HepG2 (cell line): Measurements from ENCODE around the gene RLN3. TPM values are rescaled to one million over a fixed set of nuclear protein-coding genes. Genes with fewer than 3 reads are reported as not detected.

ENCODE experiments used
- ATAC-seq: fragments of 200-7000 bp; cut with Tn5 transposase; 3 replicates; pipeline ENCODE4 v1.9.1; 2020; ENCODE audit warnings: mild to moderate bottlenecking, moderate library complexity
- BruUV-seq: library from RNA; stranded (reverse); fragments of 400-500 nt; replicated peaks from 2 replicates; lab custom pipeline; 2021; lab: Mats Ljungman, UMichigan
- CTCF ChIA-PET: fragments of 300-600 bp; formaldehyde crosslinking; extraction: SDS; loops from one replicate; lab custom pipeline; 2021; ENCODE audit warnings: low total read pairs, inconsistent platforms, low intra/inter-chr PET ratio; lab: Yijun Ruan, JAX
- POLR2A ChIA-PET: fragments of 350-600 bp; sonication (Branson Sonifier 250); formaldehyde crosslinking; loops from one replicate; lab custom pipeline; 2020; ENCODE audit warnings: antibody characterized with exemption, inconsistent platforms; lab: Yijun Ruan, JAX
- DNase-seq: peaks from one replicate; pipeline ENCODE4 v3.0.0-alpha.2; 2015; ENCODE audit warnings: low spot score
- FAIRE-seq: peaks from 3 replicates; lab custom pipeline; 2011; peaks lifted over from hg19 to GRCh38; lab: Jason Lieb, UNC
- H2AFZ ChIP-seq: one replicate; pipeline ENCODE4 v1.6.1; 2011; ENCODE audit warnings: low read length, inconsistent platforms
- H3K27ac ChIP-seq: fragments of 300-600 bp; 3 replicates; pipeline ENCODE4 v1.8.0; 2011; ENCODE audit warnings: mixed run types, mild to moderate bottlenecking, mixed read lengths, low read length, inconsistent platforms; ENCODE audit not compliant: insufficient read depth; ENCODE audit errors: extremely low read length
- H3K27me3 ChIP-seq, 2 experiments: fragments of 200-600 bp in 1 of 2; 2 replicates in 1 of 2; 3 replicates in 1 of 2; pipeline versions ENCODE4 v1.6.0 to v1.8.0; 2011; ENCODE audit warnings: low read length in 2 of 2, mild to moderate bottlenecking in 2 of 2, moderate library complexity in 2 of 2, inconsistent platforms in 1 of 2; ENCODE audit not compliant: insufficient read depth in 2 of 2, control insufficient read depth in 1 of 2
- H3K36me3 ChIP-seq, 2 experiments: fragments of 200-600 bp in 1 of 2; replicated peaks in 1 of 2; 2 replicates in 1 of 2; 3 replicates in 1 of 2; pipeline versions ENCODE4 v1.5.1 to v1.8.0; 2011; ENCODE audit warnings: low read length in 2 of 2, inconsistent platforms in 1 of 2; ENCODE audit not compliant: insufficient read depth in 2 of 2, control insufficient read depth in 1 of 2
- H3K4me1 ChIP-seq: 2 replicates; pipeline ENCODE4 v1.5.1; 2012; ENCODE audit warnings: low read length, inconsistent platforms; ENCODE audit not compliant: insufficient read depth
- H3K4me2 ChIP-seq: 2 replicates; pipeline ENCODE4 v1.6.0; 2011; ENCODE audit warnings: low read depth, low read length, inconsistent platforms
- H3K4me3 ChIP-seq, 3 experiments: fragments of 200-600 bp in 1 of 3; sonication (generic), shearing (Covaris generic) in 1 of 3; replicated peaks in 1 of 3; 2 replicates each; pipeline ENCODE4 v1.5.1; 2011 to 2016; ENCODE audit warnings: low read length in 3 of 3, inconsistent platforms in 2 of 3, low read depth in 2 of 3, mild to moderate bottlenecking in 2 of 3, control low read depth in 1 of 3, mixed read lengths in 1 of 3; ENCODE audit not compliant: insufficient read depth in 1 of 3
- H3K79me2 ChIP-seq: one replicate; pipeline ENCODE4 v1.6.1; 2011; ENCODE audit warnings: low read length, inconsistent platforms; ENCODE audit not compliant: insufficient read depth
- H3K9ac ChIP-seq: 2 replicates; pipeline ENCODE4 v1.6.0; 2011; ENCODE audit warnings: mild to moderate bottlenecking, low read depth, low read length, inconsistent platforms; ENCODE audit not compliant: insufficient read depth
- H3K9me3 ChIP-seq: 2 replicates; pipeline ENCODE4 v1.5.1; 2012; ENCODE audit warnings: mild to moderate bottlenecking, low read length
- H4K20me1 ChIP-seq: 2 replicates; pipeline ENCODE4 v1.6.0; 2011; ENCODE audit warnings: inconsistent platforms, mild to moderate bottlenecking, low read length, moderate library complexity; ENCODE audit not compliant: insufficient read depth
- MYC ChIP-seq: sonication (generic); formaldehyde crosslinking; IDR thresholded peaks from 2 replicates; pipeline ENCODE4 v1.9.0; 2021; ENCODE audit warnings: missing genetic modification reagents, borderline replicate concordance
- NCOA5 ChIP-seq: sonication (generic); formaldehyde crosslinking; IDR thresholded peaks from 2 replicates; pipeline ENCODE4 v1.4.0; 2020; ENCODE audit warnings: missing genetic modification reagents
- PHB2 ChIP-seq: fragments of 450-650 bp; IDR thresholded peaks from 2 replicates; pipeline ENCODE4 v1.6.1; 2018; ENCODE audit not compliant: partially characterized antibody
- SRSF4 ChIP-seq: fragments of 200-400 bp; formaldehyde crosslinking; IDR thresholded peaks from one replicate; pipeline ENCODE4 v1.6.1; 2018; ENCODE audit warnings: mild to moderate bottlenecking, low read depth, low read length, moderate library complexity; ENCODE audit not compliant: poor library complexity, severe bottlenecking
- TOPORS ChIP-seq: sonication (generic); formaldehyde crosslinking; IDR thresholded peaks from 2 replicates; pipeline ENCODE4 v1.8.0; 2023; ENCODE audit warnings: mild to moderate bottlenecking, missing genetic modification reagents
- ZEB1 ChIP-seq: IDR thresholded peaks from 2 replicates; pipeline ENCODE4 v1.6.1; 2012; ENCODE audit warnings: mild to moderate bottlenecking, low read depth, inconsistent platforms; ENCODE audit not compliant: insufficient replicate concordance
- ZNF605 ChIP-seq: sonication (generic); formaldehyde crosslinking; IDR thresholded peaks from 2 replicates; pipeline ENCODE4 v1.8.0; 2022; ENCODE audit warnings: mild to moderate bottlenecking, missing genetic modification reagents
- ZNF720 ChIP-seq: sonication (generic); formaldehyde crosslinking; IDR thresholded peaks from 2 replicates; pipeline ENCODE4 v1.4.0; 2020; ENCODE audit warnings: missing genetic modification reagents
- ZNF768 ChIP-seq: sonication (generic); formaldehyde crosslinking; IDR thresholded peaks from 2 replicates; pipeline ENCODE4 v1.4.0; 2020; ENCODE audit warnings: missing genetic modification reagents
- WGBS: methylation state at CpG from one replicate; pipeline ENCODE4 v1.1.6; 2017; ENCODE audit warnings: low lambda C conversion rate; 5-methylcytosine and 5-hydroxymethylcytosine counted together
- in situ Hi-C: cut with HindIII; loops from 2 replicates; pipeline ENCODE4 v1.10.0; 2017; ENCODE audit warnings: low pct_unique_long_range_greater_than_20kb; ENCODE audit not compliant: extremely low pct_ligation_motif_present
- intact Hi-C: fragments of 100-400 bp; cut with micrococcal nuclease; formaldehyde crosslinking; loops from one replicate; pipeline ENCODE4 v1.10.0; 2022; ENCODE audit not compliant: unreplicated experiment
- polyA plus RNA-seq, 8 experiments: library from polyadenylated mRNA; depleted of rRNA in 3 of 8; stranded (reverse) in 7 of 8; unstranded in 1 of 8; fragments of >200 nt; fragmentation: Illumina TruSeq in 4 of 8; extraction: Trizol in 4 of 8; gene quantifications; 2 replicates each; pipeline versions ENCODE4 v1.2.1 to v1.2.3, GENCODE V29; 2011 to 2016; ENCODE audit warnings: low read depth in 4 of 8, missing spikeins in 1 of 8, mixed read lengths in 1 of 8; ENCODE audit not compliant: insufficient read depth in 1 of 8
- total RNA-seq, 5 experiments: library from RNA; depleted of rRNA; stranded (reverse); fragments of >200 nt; fragmentation: Illumina TruSeq; extraction: Trizol; gene quantifications; 2 replicates each; pipeline ENCODE4 v1.2.3, GENCODE V29; 2016; ENCODE audit warnings: low read depth in 1 of 5
- TF ChIP-seq, protein P1 (sequence below): sonication (generic); formaldehyde crosslinking; IDR thresholded peaks from 2 replicates; pipeline ENCODE4 v1.9.0; 2021; ENCODE audit warnings: missing genetic modification reagents, mild to moderate bottlenecking, borderline replicate concordance
- TF ChIP-seq, protein P2 (sequence below): sonication (generic); formaldehyde crosslinking; IDR thresholded peaks from 2 replicates; pipeline ENCODE4 v1.4.0; 2020; ENCODE audit warnings: missing genetic modification reagents, borderline replicate concordance

RLN3 gene
- total and polyA plus RNA-seq, 2 of the 13 experiments (the other 11 are each of a cell fraction or from before 2014, with no cell fraction given), result not detected

DNA sequence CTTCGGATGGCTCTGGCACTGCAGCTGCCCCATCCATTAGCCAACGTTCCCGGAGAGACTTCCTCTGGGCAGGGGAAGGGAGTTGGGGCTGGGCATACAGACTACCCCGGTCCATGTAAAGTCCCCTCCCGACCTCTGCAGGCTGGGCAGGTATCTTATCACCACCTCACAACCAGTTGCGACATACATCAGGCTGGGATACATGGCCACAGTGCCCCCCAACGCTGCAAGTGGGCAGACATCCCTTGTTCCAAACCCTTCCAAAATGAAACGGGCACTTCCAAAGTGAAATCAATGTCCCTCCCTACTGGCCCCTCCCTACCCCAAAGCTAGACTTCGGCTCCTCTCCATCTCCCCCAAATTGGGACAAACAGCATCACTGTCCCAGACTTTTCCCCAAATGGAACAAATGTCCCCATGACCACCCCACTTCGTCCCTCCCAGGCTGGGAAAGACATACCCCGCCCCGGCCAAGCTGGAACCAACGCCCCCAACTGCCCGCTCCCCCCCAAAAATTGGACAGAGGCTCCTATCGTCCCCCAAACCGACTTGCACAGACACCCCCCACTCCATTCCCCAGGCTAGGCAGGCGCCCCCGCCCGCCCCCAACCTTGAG is 28.9 kb downstream of the RLN3 start:
- DNase-seq, result no peak
- H3K4me3 ChIP-seq, result no peak overlapping the region
- 83% methylated on average over 16 of the region's 19 CpGs for WGBS
- H3K27me3 ChIP-seq, result no peaks in the 10 kb centered on the region
- H3K9me3 ChIP-seq, result no peaks in the 10 kb centered on the region
- BruUV-seq, result no TSS peak
- in situ Hi-C loops, result loop anchor here (25.0 kb wide), 1 partner anchor 295 kb away; the partner anchor contains the start of genes C19orf53 and MRI1
- H3K4me2 ChIP-seq, result no peak overlapping the region
- no peaks in the 10 kb centered on the region for H3K79me2 ChIP-seq
- no peak overlapping the region for H3K27ac ChIP-seq
- no peak for FAIRE-seq
- POLR2A ChIA-PET, result interaction anchor here (1.4 kb wide), 1 partner anchor 15 kb away, joined by 3 read pairs; no protein-coding TSS in a partner anchor
- intact Hi-C loops, result no loop called here
- no peaks in the 10 kb centered on the region for H3K36me3 ChIP-seq
- H2AFZ ChIP-seq, result no peak overlapping the region
- TF ChIP-seq ZNF605 (CRISPR knock-in tag) (no peak), TOPORS (CRISPR knock-in tag) (no peak), PHB2 (no peak)
- no peak for ATAC-seq
- no peaks in the 10 kb centered on the region for H4K20me1 ChIP-seq
- peaks cover 32% of the 10 kb centered on the region for H3K4me1 ChIP-seq
- CTCF ChIA-PET, result no interaction called here
- H3K9ac ChIP-seq, result no peak overlapping the region

DNA sequence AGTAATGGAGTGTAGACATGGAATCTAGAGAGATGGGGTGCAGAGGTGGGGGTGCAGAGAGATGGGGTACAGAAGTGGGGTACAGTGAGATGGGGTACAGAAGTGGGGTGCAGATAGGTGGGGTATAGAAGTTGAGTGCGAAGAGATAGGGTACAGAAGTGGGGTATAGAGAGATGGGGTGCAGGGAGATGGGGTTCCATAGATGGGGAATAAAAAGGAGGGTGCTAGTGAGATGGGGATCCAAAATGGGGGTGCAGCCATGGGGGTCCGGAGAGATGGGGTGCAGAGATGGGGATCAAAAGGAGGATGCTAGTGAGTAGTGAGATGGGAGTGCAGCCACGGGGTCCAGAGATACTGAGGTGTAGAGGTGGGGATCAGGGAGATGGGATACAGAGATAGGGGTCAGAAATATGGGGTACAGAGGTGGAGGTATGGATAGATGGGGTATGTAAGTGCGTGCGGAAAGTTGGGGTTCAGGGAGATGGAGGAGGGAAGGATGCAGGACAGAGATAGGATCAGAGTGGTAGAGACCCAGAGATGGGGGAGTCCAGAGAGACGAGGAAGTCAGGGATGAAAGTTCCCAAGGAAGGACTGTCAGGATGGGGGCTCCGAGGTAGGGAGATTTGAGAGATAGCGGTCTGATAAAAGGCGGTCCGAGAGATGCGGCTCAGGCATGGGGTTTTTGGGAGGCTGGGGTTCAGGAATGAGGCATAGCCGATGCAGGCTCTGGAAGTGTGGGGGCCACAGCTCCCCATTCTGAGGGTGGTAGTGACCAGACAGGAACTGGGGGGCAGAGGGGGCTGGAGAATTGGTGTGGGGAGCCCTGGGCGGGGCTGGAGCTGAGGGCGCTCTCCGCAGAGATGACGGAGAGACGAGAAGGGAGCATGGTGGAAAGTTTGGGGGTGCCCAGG is 30.5 kb downstream of the RLN3 start:
- no peaks in the 10 kb centered on the region for H3K27me3 ChIP-seq
- no peaks in the 10 kb centered on the region for H4K20me1 ChIP-seq
- intact Hi-C loops, result no loop called here
- H3K79me2 ChIP-seq, result no peaks in the 10 kb centered on the region
- ATAC-seq (no peak), FAIRE-seq (no peak), DNase-seq (no peak)
- ChIA-PET POLR2A (interaction anchor here (1.2 to 5.7 kb wide), 5 partner anchors 7 to 52 kb away, joined by 3 to 62 read pairs (median 5); partner anchors contain the start of genes MISP3 and RFX1), CTCF (interaction anchor here (2.3 kb wide), 1 partner anchor 15 kb away, joined by 15 read pairs; the partner anchor contains the start of gene MISP3)
- in situ Hi-C loops, result loop anchor here (25.0 kb wide), 1 partner anchor 296 kb away; the partner anchor contains the start of genes C19orf53 and MRI1
- no peak overlapping the region for H3K4me2 ChIP-seq
- H3K27ac ChIP-seq, result no peak overlapping the region
- no peak overlapping the region for H2AFZ ChIP-seq
- no peak overlapping the region for H3K9ac ChIP-seq
- peaks cover 39% of the 10 kb centered on the region for H3K4me1 ChIP-seq
- no peaks in the 10 kb centered on the region for H3K9me3 ChIP-seq
- H3K4me3 ChIP-seq, result no peak overlapping the region
- WGBS, result 73% methylated on average over 17 of the region's 17 CpGs
- no TSS peak for BruUV-seq
- no peaks in the 10 kb centered on the region for H3K36me3 ChIP-seq
- TF ChIP-seq SRSF4 (no peak), ZNF720 (no peak), MYC (CRISPR knock-in tag) (no peak), ZEB1 (no peak), NCOA5 (no peak), ZNF768 (CRISPR knock-in tag) (no peak)
- TF ChIP-seq, protein P1, sequence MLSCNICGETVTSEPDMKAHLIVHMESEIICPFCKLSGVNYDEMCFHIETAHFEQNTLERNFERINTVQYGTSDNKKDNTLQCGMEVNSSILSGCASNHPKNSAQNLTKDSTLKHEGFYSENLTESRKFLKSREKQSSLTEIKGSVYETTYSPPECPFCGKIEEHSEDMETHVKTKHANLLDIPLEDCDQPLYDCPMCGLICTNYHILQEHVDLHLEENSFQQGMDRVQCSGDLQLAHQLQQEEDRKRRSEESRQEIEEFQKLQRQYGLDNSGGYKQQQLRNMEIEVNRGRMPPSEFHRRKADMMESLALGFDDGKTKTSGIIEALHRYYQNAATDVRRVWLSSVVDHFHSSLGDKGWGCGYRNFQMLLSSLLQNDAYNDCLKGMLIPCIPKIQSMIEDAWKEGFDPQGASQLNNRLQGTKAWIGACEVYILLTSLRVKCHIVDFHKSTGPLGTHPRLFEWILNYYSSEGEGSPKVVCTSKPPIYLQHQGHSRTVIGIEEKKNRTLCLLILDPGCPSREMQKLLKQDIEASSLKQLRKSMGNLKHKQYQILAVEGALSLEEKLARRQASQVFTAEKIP (CRISPR knock-in tag), result no peak
- TF ChIP-seq, protein P2, sequence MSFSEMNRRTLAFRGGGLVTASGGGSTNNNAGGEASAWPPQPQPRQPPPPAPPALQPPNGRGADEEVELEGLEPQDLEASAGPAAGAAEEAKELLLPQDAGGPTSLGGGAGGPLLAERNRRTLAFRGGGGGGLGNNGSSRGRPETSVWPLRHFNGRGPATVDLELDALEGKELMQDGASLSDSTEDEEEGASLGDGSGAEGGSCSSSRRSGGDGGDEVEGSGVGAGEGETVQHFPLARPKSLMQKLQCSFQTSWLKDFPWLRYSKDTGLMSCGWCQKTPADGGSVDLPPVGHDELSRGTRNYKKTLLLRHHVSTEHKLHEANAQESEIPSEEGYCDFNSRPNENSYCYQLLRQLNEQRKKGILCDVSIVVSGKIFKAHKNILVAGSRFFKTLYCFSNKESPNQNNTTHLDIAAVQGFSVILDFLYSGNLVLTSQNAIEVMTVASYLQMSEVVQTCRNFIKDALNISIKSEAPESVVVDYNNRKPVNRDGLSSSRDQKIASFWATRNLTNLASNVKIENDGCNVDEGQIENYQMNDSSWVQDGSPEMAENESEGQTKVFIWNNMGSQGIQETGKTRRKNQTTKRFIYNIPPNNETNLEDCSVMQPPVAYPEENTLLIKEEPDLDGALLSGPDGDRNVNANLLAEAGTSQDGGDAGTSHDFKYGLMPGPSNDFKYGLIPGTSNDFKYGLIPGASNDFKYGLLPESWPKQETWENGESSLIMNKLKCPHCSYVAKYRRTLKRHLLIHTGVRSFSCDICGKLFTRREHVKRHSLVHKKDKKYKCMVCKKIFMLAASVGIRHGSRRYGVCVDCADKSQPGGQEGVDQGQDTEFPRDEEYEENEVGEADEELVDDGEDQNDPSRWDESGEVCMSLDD (CRISPR knock-in tag), result no peak; the same call in 1 of the 2 replicates
